HUES6 (cell line): ENCODE results near the gene BRICD5.
A peak's percentile ranks its signal among the peaks of the same experiment; 100 is the strongest.

Source experiments
- H3K27ac ChIP-seq: 2 replicates; pipeline ENCODE4 v1.7.0; 2013; ENCODE audit warnings: low read depth, mild to moderate bottlenecking, low read length, inconsistent platforms
- H3K27me3 ChIP-seq: 2 replicates; pipeline ENCODE4 v1.6.1; 2013; ENCODE audit warnings: low read length; ENCODE audit not compliant: control insufficient read depth, insufficient read depth
- H3K36me3 ChIP-seq: 2 replicates; pipeline ENCODE4 v1.6.1; 2013; ENCODE audit warnings: low read length; ENCODE audit not compliant: control insufficient read depth, insufficient read depth
- H3K4me1 ChIP-seq: 2 replicates; pipeline ENCODE4 v1.6.1; 2013; ENCODE audit warnings: low read length; ENCODE audit not compliant: control insufficient read depth, insufficient read depth
- H3K4me3 ChIP-seq: 2 replicates; pipeline ENCODE4 v1.5.1; 2013; ENCODE audit warnings: low read depth, low read length
- H3K9ac ChIP-seq: one replicate; pipeline ENCODE4 v1.6.1; 2013; ENCODE audit warnings: mild to moderate bottlenecking, low read length
- H3K9me3 ChIP-seq: 2 replicates; pipeline ENCODE4 v1.6.1; 2013; ENCODE audit warnings: low read depth, low read length; ENCODE audit not compliant: control insufficient read depth, insufficient read depth

BRICD5 gene

DNA sequence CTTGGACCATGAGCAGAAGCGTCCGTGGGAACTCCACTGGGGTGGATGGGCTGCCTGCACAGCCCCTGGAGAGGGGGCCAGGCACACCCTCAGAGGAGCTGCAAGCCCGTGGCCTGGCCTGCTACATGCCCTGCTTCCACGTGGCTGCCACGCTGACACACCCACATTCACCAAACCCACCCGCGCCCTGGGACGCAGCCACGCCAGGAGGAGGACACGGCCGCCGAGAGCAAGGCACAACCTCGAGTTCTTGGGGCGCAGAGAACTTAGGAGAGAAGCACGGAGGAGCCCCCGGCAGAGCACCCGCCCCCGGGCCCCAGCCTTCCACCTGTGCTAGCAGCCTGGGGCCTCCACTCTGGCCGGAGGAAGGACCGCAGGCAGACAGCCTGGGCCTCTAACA lies 33.1 kb downstream of the BRICD5 start:
- Histone ChIP-seq H3K4me1 (peaks cover 4% of the 10 kb centered on the region; the same call in 1 of the 2 replicates), H3K36me3 (peaks cover 46% of the 10 kb centered on the region), H3K27me3 (peaks cover 3% of the 10 kb centered on the region; the same call in 1 of the 2 replicates), H3K9me3 (no peaks in the 10 kb centered on the region), H3K4me3 (no peak overlapping the region), H3K9ac (no peak overlapping the region), H3K27ac (no peak overlapping the region)

DNA sequence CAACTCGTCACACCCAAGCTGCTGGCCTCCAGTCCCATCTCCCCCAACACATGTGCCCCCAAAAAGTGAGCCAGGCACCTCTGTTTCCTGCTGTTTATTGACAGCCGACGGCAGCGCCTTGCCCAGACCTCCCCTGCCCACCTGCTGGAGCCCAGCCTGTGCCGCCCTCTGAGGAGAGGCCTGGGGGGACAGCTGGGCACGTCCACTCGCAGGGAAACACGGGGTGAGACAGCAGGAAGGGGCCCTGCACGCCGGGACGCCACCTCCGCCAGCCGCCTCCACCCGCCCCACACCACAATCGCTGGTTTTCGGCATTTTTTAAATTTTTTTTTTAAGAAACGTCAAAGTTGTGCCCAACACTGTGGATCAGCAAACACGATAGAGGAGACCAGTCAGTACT lies 33.6 kb downstream of the BRICD5 start:
- Histone ChIP-seq H3K36me3 (peaks cover 48% of the 10 kb centered on the region), H3K4me1 (peaks cover 4% of the 10 kb centered on the region; the same call in 1 of the 2 replicates), H3K4me3 (no peak overlapping the region), H3K9ac (no peak overlapping the region), H3K27ac (no peak overlapping the region), H3K27me3 (peaks cover 3% of the 10 kb centered on the region; the same call in 1 of the 2 replicates), H3K9me3 (no peaks in the 10 kb centered on the region)

DNA sequence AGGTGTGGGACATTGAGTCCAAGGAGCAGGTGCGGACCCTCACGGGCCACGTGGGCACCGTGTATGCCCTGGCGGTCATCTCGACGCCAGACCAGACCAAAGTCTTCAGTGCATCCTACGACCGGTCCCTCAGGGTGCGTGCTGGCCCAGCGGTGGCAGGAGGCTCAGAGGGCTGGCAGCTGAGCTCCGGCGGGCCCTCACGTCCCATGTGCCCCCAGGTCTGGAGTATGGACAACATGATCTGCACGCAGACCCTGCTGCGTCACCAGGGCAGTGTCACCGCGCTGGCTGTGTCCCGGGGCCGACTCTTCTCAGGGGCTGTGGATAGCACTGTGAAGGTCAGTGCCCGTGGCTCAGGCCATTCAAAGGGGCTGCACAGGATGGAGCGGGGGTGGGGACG lies 34.6 kb downstream of the BRICD5 start:
- H3K27ac ChIP-seq = no peak overlapping the region
- H3K36me3 ChIP-seq = peaks cover 58% of the 10 kb centered on the region
- no peaks in the 10 kb centered on the region for H3K9me3 ChIP-seq
- no peak overlapping the region for H3K4me3 ChIP-seq
- H3K9ac ChIP-seq = no peak overlapping the region
- no peaks in the 10 kb centered on the region for H3K4me1 ChIP-seq
- H3K27me3 ChIP-seq = peaks cover 3% of the 10 kb centered on the region; the same call in 1 of the 2 replicates

DNA sequence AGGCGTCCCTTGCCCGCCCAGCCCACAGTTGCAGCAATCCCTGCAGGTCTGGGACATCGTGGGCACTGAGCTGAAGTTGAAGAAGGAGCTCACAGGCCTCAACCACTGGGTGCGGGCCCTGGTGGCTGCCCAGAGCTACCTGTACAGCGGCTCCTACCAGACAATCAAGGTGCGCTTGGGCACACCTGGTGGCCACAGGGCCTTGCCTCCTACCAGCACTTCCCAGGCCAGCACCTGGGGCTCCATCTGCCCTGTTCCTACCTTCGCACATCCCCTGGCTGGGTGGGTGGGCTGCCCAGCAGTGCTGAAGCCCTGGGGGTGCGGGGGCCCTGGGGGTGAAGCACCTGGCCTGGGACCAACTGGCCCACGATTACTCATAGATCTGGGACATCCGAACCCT lies 35.2 kb downstream of the BRICD5 start:
- Histone ChIP-seq H3K36me3 (peaks cover 61% of the 10 kb centered on the region), H3K4me1 (no peaks in the 10 kb centered on the region), H3K27me3 (peaks cover 3% of the 10 kb centered on the region; the same call in 1 of the 2 replicates), H3K9me3 (no peaks in the 10 kb centered on the region), H3K27ac (no peak overlapping the region), H3K9ac (no peak overlapping the region), H3K4me3 (no peak overlapping the region)

DNA sequence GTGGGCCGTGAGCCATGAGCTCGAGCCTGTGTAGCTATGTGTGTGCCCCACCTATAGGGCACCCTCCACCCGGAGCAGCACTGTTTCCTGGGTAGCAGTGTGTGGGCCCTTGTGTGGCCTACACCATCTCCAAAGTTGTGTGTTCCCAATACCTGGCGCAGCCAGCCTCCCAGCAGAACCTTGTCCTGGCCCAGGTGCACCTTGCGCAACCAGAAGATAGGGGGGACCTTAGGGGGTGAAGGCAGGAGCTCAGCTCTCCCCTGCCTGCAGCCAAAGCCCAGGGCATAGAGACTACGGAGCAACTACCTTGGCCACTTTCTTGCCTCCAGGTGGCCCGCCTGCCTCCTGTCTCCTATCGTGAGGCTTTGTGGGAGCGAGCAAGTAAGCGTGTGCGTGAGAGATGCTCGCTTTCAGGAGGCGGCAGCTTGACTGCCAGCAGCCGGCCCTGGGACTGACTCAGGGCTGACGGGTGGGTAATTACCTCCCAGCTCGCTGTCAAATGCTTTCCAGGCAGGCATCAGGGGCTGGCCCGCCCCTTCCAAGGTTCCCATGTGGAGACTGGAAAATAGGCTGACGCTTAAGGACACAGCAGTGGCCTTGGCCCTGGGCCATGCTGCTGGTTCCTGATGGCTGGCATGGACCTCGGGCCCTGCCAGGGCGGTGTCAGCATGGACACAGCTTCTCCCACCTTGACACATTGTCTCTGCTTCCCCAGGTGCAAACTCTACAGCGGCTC lies 36.1 kb downstream of the BRICD5 start:
- Histone ChIP-seq H3K27ac (no peak overlapping the region), H3K27me3 (peaks cover 3% of the 10 kb centered on the region; the same call in 1 of the 2 replicates), H3K36me3 (peaks cover 65% of the 10 kb centered on the region), H3K9me3 (no peaks in the 10 kb centered on the region), H3K4me3 (no peak overlapping the region), H3K4me1 (no peaks in the 10 kb centered on the region), H3K9ac (no peak overlapping the region)

DNA sequence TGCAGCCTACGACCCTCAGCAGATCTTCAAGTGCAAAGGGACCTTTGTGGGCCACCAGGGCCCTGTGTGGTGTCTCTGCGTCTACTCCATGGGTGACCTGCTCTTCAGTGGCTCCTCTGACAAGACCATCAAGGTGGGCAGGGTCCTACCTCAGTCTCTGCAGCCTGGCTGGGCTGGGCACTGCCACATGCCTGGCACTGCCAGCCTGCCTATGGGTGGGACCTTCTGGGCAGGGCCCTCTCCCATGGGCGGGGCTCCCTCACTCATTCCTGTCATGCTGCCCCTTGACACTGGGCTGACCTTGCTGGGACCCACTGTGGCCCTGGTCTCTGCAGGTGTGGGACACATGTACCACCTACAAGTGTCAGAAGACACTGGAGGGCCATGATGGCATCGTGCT lies 36.7 kb downstream of the BRICD5 start:
- no peaks in the 10 kb centered on the region for H3K27me3 ChIP-seq
- H3K9me3 ChIP-seq = no peaks in the 10 kb centered on the region
- no peak overlapping the region for H3K9ac ChIP-seq
- H3K36me3 ChIP-seq = peaks cover 72% of the 10 kb centered on the region
- no peak overlapping the region for H3K27ac ChIP-seq
- no peaks in the 10 kb centered on the region for H3K4me1 ChIP-seq
- H3K4me3 ChIP-seq = no peak overlapping the region

DNA sequence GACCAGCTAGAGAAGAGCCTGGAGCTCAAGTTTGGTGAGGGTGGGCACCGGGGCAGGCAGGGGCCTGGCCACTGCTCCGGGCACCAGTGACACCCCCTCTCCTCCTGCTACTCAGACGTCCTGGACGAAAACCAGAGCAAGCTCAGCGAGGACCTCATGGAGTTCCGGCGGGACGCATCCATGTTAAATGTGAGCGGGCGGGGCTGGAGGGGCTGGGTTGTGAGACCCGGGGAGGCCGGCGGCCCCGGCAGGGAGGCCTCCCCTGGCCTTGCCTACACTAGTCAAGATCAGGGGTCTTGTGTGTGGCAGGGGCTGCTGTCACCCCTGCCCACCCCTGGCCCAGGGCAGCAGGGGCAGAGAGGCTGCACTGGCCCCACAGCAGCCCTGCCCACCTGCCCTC lies 37.3 kb downstream of the BRICD5 start:
- H3K9me3 ChIP-seq = no peaks in the 10 kb centered on the region
- no peak overlapping the region for H3K27ac ChIP-seq
- no peaks in the 10 kb centered on the region for H3K27me3 ChIP-seq
- no peaks in the 10 kb centered on the region for H3K4me1 ChIP-seq
- H3K4me3 ChIP-seq = no peak overlapping the region
- peaks cover 75% of the 10 kb centered on the region for H3K36me3 ChIP-seq
- no peak overlapping the region for H3K9ac ChIP-seq

DNA sequence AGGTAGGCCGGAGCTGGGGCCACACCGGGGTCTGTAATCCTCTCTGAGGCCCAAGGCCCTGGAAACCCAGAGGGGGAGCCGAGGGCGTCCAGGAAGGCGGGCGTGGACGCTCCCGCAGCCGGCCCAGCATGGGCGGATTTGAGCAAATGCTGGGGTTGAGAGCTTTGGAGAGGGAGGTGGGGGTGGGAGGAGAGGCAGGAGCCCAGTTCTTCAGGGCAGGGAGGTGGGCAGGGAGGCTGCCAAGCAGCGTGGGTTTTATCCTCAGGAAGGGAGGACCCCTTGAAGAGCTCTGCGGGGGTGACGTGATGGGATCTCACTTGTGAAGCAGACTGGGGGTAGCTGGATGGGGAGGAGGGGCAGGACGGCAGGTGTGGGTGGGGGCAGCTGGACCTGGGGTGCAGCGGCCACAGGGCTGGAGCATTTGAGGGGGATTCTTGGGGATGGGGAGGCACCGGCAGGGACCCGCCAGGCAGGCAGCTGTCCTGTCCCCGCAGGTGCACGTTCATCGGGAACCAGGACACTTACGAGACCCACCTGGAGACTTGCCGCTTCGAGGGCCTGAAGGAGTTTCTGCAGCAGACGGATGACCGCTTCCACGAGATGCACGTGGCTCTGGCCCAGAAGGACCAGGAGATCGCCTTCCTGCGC lies 37.9 kb downstream of the BRICD5 start:
- Histone ChIP-seq H3K36me3 (peaks cover 81% of the 10 kb centered on the region), H3K27me3 (no peaks in the 10 kb centered on the region), H3K4me1 (no peaks in the 10 kb centered on the region), H3K9me3 (no peaks in the 10 kb centered on the region), H3K9ac (no peak overlapping the region), H3K4me3 (no peak overlapping the region), H3K27ac (no peak overlapping the region)

DNA sequence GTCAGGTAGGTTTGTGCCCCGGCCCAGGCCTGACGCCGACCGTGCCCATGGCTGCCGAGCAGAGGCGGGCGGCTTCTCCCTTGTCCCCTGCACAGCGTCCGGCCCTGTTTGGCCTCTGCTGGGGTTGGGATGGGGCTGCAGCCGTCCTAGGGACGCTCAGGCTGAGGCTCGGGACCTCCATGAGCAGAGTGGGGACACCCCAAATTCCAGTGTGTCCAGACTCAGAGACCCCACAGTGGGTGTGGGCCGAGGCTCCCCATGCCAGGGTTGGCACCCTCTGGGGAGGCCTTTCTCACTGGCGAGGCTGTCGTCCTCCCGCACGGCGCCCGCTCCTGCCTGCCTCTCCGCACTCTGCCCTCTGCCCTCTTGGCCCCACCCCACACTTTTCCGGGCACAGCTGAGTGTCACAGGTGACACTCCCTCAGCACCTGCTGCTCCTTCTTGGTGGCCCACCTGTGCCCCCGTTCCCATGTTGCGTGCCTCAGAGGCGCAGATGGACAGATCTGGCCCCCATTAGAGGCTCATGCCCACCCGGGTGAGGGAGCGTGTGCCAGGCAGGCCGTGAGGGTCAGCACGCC lies 39.0 kb downstream of the BRICD5 start:
- H3K27ac ChIP-seq = no peak overlapping the region
- no peaks in the 10 kb centered on the region for H3K27me3 ChIP-seq
- no peaks in the 10 kb centered on the region for H3K4me1 ChIP-seq
- H3K9me3 ChIP-seq = no peaks in the 10 kb centered on the region
- H3K4me3 ChIP-seq = no peak overlapping the region
- H3K36me3 ChIP-seq = peaks cover 82% of the 10 kb centered on the region
- no peak overlapping the region for H3K9ac ChIP-seq

DNA sequence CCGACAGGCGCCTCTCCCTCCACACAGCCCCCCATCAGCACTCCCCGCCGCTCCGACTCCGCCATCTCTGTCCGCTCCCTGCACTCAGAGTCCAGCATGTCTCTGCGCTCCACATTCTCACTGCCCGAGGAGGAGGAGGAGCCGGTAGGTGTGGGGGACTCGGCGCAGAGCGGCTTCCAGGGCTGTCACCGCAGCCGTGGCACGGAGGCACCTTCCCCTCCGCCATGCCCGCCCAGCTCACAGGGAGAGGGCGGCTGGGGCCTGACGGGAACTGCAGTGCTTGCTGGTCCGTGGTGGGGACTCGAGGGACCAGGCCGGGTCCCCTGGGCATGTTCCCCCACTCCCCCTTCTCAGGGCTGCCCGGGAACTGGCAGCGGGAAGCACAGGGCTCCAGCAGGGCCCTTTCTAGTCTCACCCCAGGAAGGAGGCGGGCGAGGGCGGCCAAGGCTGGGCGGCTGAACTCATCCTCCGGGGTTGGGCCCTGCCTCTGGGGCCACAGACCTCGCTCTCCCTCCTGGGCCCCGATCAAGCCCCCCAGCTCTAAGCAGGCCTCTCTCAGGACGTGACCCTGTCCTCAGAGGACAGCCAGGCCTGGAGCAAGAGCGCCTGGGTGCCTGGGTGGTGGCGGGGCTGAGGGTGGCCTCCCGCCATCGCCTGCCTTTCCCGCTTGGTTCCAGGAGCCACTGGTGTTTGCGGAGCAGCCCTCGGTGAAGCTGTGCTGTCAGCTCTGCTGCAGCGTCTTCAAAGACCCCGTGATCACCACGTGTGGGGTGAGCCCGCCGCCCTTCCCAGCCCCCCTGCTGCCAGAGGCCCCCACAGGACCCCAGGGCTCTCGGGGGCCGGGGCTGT lies 39.9 kb downstream of the BRICD5 start:
- Histone ChIP-seq H3K9ac (peak overlapping the region; percentile 7), H3K4me1 (no peaks in the 10 kb centered on the region), H3K27ac (0 out of 2 replicates have a peak overlapping the region, but pooled peaks have one; percentile 47), H3K36me3 (peaks cover 83% of the 10 kb centered on the region), H3K4me3 (no peak overlapping the region), H3K9me3 (no peaks in the 10 kb centered on the region), H3K27me3 (no peaks in the 10 kb centered on the region)
